Spleen (tissue), 7 donors: ENCODE data around the gene TEAD1.

Source experiments
- POLR2A ChIP-seq, 3 donors: fragments of 450-650 bp; IDR thresholded peaks; one replicate each; pipeline ENCODE4 v1.5.1; 2017; ENCODE audit warnings: antibody characterized with exemption in 3 of 3, mild to moderate bottlenecking in 1 of 3
- POLR2AphosphoS5 ChIP-seq, 3 donors: sonication (generic); formaldehyde crosslinking; IDR thresholded peaks; one replicate each; pipeline ENCODE4 v1.5.1; 2017; ENCODE audit warnings: antibody characterized with exemption in 3 of 3
- TF ChIP-seq, protein P1 (sequence below), 11 experiments: fragments of 200-600 bp in 7 of 11; fragments of 450-650 bp in 4 of 11; sonication (generic) in 4 of 11; IDR thresholded peaks in 8 of 11; conservative IDR thresholded peaks in 3 of 11; 1 replicate in 7 of 11; 2 replicates in 4 of 11; pipeline versions ENCODE4 v1.4.0 to v1.8.0; 2016 to 2021; ENCODE audit warnings: antibody characterized with exemption in 11 of 11, inconsistent platforms in 4 of 11, mild to moderate bottlenecking in 1 of 11
- donor health status: DM: no; HTN: no; CAD: no; lungs with moderate emphysema.
- donor health status: DM: no; HTN: no; CAD: no.
- donor health status: DM: no; HTN: no; CAD: no.

DNA sequence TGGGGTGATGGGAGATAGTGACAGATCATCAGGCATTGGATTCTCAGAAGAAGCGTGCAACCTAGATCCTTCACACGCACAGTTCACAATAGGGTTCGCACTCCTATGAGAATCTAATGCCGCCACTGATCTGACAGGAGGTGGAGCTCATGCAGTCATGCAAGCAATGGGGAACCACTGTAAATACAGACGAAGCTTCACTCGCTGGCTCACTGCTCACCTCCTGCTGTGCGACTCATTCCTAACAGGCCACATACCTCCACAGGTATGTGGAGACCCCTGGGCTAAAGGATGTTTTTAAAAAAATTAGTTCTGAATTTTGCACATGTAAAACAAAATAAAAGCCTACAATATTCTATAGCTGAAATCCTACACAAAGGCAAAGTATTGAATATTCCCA lies 20.5 kb upstream of the TEAD1 start:
- no peak for TF ChIP-seq POLR2A (IDR thresholded peaks at IDR 0.05)
- TF ChIP-seq, protein P1, sequence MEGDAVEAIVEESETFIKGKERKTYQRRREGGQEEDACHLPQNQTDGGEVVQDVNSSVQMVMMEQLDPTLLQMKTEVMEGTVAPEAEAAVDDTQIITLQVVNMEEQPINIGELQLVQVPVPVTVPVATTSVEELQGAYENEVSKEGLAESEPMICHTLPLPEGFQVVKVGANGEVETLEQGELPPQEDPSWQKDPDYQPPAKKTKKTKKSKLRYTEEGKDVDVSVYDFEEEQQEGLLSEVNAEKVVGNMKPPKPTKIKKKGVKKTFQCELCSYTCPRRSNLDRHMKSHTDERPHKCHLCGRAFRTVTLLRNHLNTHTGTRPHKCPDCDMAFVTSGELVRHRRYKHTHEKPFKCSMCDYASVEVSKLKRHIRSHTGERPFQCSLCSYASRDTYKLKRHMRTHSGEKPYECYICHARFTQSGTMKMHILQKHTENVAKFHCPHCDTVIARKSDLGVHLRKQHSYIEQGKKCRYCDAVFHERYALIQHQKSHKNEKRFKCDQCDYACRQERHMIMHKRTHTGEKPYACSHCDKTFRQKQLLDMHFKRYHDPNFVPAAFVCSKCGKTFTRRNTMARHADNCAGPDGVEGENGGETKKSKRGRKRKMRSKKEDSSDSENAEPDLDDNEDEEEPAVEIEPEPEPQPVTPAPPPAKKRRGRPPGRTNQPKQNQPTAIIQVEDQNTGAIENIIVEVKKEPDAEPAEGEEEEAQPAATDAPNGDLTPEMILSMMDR (IDR thresholded peaks at IDR 0.05 in 8 of 11, conservative IDR thresholded peaks at IDR 0.05 in 3 of 11) = no peak
- no peak for TF ChIP-seq POLR2AphosphoS5 (IDR thresholded peaks at IDR 0.05)
